HG03135 (cell line): ENCODE data around the gene CADM2.
"Not testable (repeated sequence)": the region's sequence is repeated elsewhere in the genome, so short reads cannot be mapped to it uniquely, and the experiment has no call there.

Source experiments
- ATAC-seq: cut with Tn5 transposase; IDR thresholded peaks from one replicate; pipeline ENCODE4 v1.9.1; 2021; ENCODE audit warnings: mild to moderate bottlenecking, moderate library complexity; ENCODE audit not compliant: unreplicated experiment

The CADM2 gene

DNA sequence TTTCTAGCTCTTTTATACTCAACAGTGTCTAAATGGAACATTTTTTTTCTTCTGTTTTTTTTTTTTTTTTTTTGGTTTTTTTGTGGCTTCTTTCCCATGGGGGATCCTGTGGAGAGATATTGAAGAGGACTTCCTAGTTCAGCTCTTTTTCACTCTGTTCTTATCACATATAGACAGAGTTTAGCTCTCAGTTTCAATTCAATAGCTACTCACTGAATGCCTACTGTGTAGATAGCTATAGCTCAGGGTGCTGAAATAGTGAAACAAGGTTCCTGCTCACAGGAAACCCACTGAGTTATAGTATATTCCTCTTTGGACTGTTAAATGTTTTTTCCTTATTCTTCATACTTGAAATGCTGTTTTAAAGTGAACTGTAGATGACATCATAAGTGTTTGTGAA lies 918.8 kb downstream of the CADM2 start:
- ATAC-seq: no peak

- no peak for ATAC-seq
Measured at GRCh38 chr3:85881833-85882393, 923.1 kb downstream of the CADM2 start.

GRCh38 chr3:85890043-85890555 lies 931.3 kb downstream of the CADM2 start:
- no peak for ATAC-seq

GRCh38 chr3:85903434-85903833 lies 944.6 kb downstream of the CADM2 start:
- no peak for ATAC-seq

GRCh38 chr3:85912980-85913379 lies 954.2 kb downstream of the CADM2 start:
- ATAC-seq: no peak

- ATAC-seq: no peak
Measured at GRCh38 chr3:85922374-85922773, 963.6 kb downstream of the CADM2 start.

DNA sequence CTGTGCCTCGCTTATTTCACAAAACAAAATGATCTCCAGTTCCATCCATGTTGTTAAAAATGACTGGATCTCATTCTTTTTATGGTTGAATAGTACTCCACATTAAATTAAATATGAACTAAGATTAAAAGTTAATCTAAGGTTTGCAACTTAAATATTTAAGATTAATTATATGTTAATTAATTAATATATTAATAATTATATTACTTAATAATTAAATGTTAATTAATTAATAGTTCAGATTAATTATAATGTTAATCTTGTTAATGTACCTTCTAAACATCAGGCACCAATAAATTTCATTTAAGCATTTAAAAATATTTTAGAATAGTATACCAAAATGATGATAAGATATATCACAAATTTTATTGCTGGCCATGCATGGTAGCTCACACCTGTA lies 971.9 kb downstream of the CADM2 start:
- no peak for ATAC-seq

GRCh38 chr3:85933326-85933725 lies 974.5 kb downstream of the CADM2 start:
- no peak for ATAC-seq

DNA sequence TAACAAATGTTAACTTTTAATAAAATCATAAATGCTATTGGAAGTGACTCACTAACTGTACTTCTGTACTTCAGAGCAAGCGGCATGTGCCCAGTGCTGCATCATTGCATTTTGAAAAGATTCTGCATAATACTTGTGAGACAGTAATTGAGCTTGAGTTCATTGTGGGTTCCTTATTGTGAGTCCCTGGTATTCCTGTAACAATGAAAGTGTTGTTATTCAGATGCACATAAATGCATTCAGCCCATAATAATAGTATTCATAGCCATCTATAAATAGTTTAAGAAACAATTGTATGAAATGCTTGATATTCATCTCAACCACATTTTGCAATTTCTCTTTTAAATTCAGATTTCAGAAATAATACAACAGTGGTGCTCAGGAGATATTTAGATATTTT lies 976.4 kb downstream of the CADM2 start:
- no peak for ATAC-seq

- no peak for ATAC-seq
Measured at GRCh38 chr3:85939074-85939482, 980.3 kb downstream of the CADM2 start.

DNA sequence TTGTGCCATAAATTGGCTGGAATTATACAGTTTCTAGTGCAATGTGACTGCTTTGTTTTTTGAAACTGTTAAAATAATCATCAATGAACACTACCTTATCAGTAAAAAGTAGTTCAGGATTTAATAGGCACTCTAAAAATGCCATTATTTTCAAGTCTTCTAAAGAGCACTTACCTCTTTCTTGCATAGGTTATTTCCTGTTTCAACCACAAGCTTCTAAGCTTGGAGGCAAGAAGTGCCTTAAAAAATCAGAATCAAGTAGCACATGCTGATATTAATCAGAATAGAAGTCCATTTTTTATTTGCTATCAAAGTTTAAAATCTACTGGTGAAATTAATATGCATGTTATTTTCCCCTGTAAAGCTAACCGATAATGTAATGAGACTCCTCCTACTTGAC lies 991.6 kb downstream of the CADM2 start:
- ATAC-seq: no peak

- no peak for ATAC-seq
Measured at GRCh38 chr3:85960793-85961192, 1002.0 kb downstream of the CADM2 start.

GRCh38 chr3:85977615-85978338 lies 1019.0 kb downstream of the CADM2 start:
- no peak for ATAC-seq

- ATAC-seq: no peak
Measured at GRCh38 chr3:85979034-85979433, 1020.2 kb downstream of the CADM2 start.

DNA sequence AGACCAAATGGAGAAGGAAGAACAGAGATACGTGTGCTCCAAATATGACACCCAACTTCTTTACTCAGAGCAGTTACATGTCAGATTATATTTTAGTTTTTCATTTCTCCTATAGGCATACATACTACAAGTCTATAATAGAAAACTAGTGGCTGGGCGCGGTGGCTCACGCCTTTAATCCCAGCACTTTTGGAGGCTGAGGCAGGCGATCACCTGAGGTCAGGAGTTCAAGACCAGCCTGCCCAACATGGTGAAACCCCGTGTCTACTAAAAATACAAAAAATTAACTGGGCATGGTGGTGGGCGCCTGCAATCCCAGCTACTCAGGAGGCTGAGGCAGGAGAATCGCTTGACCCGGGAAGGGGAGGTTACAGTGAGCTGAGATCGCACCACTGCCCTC lies 1030.8 kb downstream of the CADM2 start:
- not testable (repeated sequence) for ATAC-seq

GRCh38 chr3:86029590-86029989 lies 1070.8 kb downstream of the CADM2 start:
- ATAC-seq: no peak

DNA sequence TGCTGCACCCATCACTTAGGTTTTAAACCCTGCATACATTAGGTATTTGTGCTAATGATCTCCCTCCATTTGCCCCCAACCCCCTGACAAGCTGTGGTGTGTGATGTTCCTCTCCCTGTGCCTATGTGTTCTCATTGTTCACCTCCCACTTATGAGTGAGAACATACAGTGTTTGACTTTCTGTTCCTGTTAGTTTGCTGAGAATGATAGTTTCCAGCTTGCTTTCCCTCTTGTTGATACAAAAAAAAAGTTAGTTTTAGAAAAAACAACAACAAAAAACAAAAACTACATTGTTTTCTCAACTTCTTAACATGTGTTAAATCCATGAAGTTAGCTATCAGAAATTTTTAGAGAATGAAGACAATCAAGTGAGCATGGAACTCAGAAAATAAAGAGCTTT lies 1079.1 kb downstream of the CADM2 start:
- ATAC-seq: no peak

- ATAC-seq: no peak
Measured at GRCh38 chr3:86046436-86047136, 1087.8 kb downstream of the CADM2 start.

DNA sequence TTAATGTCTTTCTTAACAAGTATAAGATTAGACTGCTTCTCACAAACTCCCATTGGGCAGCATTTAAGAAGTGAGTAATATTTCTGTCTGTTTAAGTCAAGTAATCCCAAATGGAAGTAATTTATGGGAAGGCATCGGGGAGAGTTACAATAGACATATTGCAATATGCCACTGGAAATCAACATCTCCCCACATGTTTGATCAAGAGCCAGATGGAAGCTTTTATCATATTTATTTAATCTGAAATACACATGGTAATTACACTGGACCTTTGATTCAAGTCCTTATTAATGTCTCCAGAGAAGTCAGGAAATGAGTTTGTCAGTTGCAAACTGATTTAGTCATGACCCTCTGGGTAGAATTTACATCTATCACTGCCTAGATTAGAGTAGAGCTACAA lies 1088.4 kb downstream of the CADM2 start:
- ATAC-seq: no peak

DNA sequence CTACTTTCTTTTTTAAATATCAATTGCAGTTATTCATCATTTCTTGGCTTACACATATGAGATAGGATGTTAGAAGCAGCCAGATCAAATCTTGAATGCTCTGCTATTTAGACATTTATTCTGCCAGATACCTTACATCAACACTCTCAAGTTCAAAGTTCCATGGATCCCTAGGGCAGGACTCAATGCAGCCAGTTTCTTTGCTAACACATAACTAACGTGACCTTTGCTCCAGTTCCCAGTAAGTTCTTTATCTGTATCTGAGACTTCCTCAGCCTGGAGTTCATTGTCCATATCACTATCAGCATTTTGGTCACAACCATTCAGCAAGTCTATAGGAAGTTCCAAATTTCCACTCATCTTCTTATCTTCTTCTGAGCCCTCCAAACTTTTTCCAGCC lies 1092.3 kb downstream of the CADM2 start:
- no peak for ATAC-seq

DNA sequence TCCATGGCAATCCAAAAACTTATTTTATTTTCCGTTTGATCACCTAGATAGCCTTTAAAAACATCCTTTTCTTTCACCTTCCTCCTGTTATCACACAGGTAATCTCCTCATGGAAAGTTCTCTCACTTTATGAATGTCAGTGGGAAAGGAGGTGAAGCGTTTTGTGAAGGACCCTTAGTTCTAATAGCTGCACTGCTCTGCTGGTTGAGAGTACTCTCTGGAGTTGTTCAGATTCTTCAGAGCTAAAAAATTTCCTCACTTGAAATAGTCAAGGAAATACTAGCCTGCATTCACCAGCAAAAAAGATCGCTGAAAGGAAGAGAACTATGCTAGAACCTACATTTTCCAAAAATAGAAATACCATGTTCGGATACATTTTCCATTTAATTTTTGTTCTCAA lies 1097.2 kb downstream of the CADM2 start:
- ATAC-seq: no peak

GRCh38 chr3:86056962-86057361 lies 1098.2 kb downstream of the CADM2 start:
- no peak for ATAC-seq
